Inferior parietal cortex (tissue), 1 donor: Measurements from ENCODE around the gene TPM1.

ENCODE experiments used
- DNase-seq: peaks from one replicate; pipeline ENCODE4 v3.0.0-alpha.2; 2016; ENCODE audit errors: extremely low spot score

Gene TPM1

DNA sequence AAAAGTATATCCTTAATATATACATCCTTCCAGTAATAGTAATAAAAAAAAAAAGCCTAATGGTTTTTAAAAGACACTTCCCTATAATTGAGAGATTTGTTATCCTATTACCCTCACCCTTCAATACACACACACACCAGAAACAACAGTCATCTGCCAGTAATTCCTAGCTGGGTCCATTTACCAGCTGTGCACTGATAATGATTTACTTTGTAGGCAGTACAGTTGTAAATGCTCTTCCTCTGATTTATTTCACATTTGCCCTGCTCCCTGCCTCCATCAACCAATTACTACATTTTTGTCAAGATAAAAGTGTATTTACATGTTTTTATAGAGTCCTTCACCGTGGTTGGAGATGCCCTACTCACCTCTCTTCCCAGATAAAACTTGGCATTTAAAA, 12.4 kb downstream of the TPM1 start:
- no peak for DNase-seq

DNA sequence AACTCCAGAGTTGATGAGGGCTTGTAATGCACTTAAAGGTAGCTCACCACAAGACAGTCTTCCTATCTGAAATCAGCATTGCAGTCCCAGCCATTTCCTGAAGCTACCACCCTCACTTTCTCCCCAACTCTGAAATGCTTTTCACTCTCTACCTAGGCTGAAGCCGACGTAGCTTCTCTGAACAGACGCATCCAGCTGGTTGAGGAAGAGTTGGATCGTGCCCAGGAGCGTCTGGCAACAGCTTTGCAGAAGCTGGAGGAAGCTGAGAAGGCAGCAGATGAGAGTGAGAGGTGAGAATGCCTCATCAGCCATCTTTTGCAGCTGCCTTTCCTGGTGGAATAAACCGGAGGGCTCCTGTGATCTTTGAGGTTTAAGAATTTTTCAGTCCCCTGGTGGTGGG, 14.3 kb downstream of the TPM1 start:
- DNase-seq: peak; percentile 61

DNA sequence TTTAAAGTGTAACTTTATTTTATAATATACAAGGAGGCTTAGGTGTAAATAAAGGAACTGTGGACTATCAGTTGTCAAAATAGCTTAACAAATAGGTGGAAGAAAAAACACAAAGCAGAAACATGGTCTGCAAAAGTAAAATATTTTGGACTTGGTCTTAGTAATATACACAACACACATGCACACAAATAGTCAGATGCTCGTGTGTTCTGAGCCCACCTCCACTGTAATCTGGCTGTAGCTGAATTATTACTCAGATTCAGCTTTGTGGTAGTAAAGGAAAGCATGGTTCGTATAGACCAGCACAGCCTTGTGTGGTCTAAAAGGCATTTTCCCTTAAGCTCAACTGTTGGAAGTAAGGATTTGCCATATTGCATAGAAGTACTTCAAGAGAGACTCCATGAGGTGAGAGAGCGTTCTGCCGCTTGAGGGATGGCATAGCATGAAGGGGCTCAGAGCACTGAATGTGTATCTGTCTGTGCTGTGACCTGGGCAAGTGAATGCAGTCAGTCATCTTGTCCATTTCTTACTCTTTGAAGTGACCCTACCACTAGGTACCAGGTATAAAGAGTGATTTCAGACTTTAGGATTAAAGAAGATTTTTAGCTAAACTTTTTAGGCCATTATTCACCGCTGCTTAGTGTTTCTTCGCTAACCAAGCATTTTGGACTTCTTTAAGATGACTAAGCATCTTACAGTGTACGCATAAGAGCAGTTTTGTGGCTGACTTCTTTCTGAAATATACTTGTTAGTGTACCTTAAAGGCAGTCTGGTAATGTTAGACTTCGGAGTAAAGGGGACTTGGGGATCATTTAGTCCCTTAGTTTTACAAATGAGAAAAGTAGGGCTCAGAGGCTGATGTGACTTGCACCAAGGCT, 15.2 kb downstream of the TPM1 start:
- DNase-seq: no peak

GRCh38 chr15:63059075-63059474, 16.5 kb downstream of the TPM1 start:
- no peak for DNase-seq

DNA sequence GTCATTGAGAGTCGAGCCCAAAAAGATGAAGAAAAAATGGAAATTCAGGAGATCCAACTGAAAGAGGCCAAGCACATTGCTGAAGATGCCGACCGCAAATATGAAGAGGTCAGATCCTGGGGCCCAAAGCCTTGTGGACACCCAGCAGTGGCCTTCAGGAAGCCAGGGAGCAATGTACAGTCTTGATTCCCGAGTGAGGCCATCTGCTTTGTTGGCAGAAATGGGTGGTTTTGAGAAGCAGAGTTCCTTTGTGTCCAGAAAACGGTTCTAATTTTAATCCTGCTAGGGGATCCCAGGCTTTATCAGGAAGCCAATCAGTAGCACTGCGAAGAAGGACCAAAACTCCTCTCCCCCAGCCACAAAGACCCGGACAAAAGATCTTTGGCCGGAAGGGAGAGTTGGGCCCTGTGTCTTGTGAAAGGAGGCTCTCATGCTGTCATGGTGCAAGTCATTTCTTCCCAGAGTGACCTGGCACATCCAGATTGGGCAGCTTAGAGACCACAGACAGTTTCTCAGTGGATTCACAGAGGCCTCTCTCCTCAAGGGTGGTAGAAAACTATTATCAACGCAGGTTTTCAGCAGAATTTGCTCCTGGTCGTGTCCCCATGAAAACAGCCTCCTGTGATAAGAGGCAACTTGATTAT, 17.1 kb downstream of the TPM1 start:
- DNase-seq: no peak

DNA sequence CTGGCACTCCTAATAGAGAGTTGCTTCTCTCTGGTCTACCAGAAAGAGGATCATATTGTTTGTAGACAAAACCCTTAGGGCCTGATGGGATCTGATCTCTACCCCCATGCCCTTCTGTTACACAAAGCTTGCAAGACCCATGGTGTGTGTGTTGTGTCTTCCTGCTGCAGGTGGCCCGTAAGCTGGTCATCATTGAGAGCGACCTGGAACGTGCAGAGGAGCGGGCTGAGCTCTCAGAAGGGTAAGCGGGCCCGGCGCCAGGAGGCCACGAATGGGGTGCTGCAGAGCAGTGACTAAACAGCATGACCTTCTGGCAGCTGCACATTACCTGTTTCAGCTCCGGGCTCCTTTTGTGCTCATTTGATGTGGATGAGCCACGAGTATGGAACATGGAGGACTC, 18.2 kb downstream of the TPM1 start:
- no peak for DNase-seq

- no peak for DNase-seq
Measured at GRCh38 chr15:63061975-63062374, 19.4 kb downstream of the TPM1 start.

GRCh38 chr15:63063164-63063756, 20.7 kb downstream of the TPM1 start:
- DNase-seq: no peak

GRCh38 chr15:63063877-63064409, 21.4 kb downstream of the TPM1 start:
- no peak for DNase-seq

GRCh38 chr15:63065262-63066221, 23.0 kb downstream of the TPM1 start:
- no peak for DNase-seq

GRCh38 chr15:63066272-63066671, 23.7 kb downstream of the TPM1 start:
- DNase-seq: no peak

- no peak for DNase-seq
Measured at GRCh38 chr15:63067306-63067705, 24.8 kb downstream of the TPM1 start.

GRCh38 chr15:63067976-63068743, 25.6 kb downstream of the TPM1 start:
- DNase-seq: no peak

GRCh38 chr15:63069616-63070090, 27.1 kb downstream of the TPM1 start:
- DNase-seq: no peak

DNA sequence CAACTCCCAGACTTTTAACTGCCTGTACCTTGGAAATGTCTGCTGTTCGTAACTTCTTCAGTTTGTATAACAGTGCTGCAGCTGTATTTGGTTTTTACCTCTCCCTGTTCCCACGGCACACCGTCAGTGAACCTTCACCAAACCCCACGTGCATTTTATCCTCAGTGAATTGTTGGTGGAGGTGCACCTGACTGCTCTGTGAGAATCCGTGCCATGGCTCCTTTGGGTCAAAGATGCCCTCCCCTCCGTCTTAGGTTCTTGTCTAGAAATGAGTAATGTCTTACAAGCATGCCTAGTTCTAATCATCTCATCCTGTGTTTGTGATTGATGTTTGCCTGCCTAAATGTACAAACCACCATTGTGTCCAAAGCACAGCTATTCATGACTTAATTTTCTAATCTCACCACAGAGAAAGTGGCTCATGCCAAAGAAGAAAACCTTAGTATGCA, 28.2 kb downstream of the TPM1 start:
- no peak for DNase-seq

- DNase-seq: no peak
Measured at GRCh38 chr15:63071288-63071909, 28.9 kb downstream of the TPM1 start.

DNA sequence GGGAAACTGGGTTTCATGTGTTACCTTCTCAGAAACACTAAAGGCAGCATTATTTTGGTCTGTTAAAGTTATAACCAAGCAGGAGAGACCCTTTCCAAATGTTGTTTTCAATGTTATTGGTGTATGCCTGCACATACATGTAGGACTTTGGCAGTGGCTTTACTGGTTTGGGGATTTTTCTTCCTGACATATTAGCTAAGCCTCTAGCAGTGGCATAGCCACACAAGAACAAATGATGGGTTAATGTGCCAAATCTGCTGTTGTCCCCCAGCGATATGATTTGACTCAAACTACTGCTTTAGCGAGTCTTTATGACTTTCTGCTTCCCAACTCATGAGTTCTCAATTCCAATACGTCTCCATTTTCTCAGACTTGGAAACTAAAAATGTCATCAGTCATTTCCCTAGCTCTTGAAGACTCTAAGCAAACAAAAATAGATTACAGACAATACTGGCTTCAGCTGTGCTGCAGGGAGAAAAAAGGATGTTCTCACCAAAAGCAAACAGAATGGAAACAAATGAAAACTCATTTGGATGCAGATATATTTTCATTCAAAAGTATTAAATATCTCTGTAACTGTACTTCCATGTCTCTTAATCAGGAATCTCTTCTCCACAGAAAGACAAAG, 29.6 kb downstream of the TPM1 start:
- no peak for DNase-seq

- DNase-seq: no peak
Measured at GRCh38 chr15:63072809-63073277, 30.3 kb downstream of the TPM1 start.

- DNase-seq: no peak
Measured at GRCh38 chr15:63073497-63074172, 31.1 kb downstream of the TPM1 start.
